MM.1S (cell line): ENCODE data around the gene PRKCA.

Experiments used
- CTCF ChIP-seq: fragments of 300-600 bp; sonication (generic); IDR thresholded peaks from 2 replicates; pipeline ENCODE4 v1.5.1; 2016; ENCODE audit warnings: antibody characterized with exemption, low read length, mixed read lengths
- EZH2phosphoT487 ChIP-seq: fragments of 300-600 bp; sonication (generic); IDR thresholded peaks from 2 replicates; pipeline ENCODE4 v1.6.1; 2018; ENCODE audit warnings: antibody characterized with exemption, low read length

- TF ChIP-seq CTCF (no peak), EZH2phosphoT487 (no peak)
These were observed 386.8 kb downstream of the PRKCA start for GRCh38 chr17:66689221-66689620.
